Measurements from ENCODE around the gene ZCCHC17.

DNA sequence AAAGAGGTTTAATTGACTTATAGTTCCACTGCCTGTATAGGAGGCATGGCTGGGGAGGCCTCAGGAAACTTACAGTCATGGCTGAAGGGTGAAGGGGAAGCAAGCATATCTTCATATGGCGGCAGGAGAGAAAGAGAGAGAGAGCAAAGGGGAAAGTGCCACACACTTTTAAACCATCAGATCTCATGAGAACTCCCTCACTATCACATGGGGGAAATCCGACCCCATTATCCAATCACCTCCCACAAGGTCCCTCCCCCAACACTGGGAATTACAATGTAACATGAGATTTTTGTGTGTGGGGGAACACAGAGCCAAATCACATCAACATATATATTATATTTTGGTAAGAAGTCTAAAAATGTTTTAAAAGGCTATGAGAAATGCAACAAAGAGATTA is 48.8 kb downstream of the ZCCHC17 start:
- TF ChIP-seq POLR2A (IDR thresholded peaks at IDR 0.05; ENCODE audit: low read length) (no peak), GATA1 (IDR thresholded peaks at IDR 0.05; ENCODE audit: low read depth, low read length) (no peak)

All from erythroblast (primary cell).